Esophagus squamous epithelium (tissue), 5 donors: ENCODE measurements around the gene EGFL7. TPM values are rescaled to one million over a fixed set of nuclear protein-coding genes. Genes with fewer than 3 reads are reported as not detected.

Source experiments
- DNase-seq: peaks from one replicate; lab custom pipeline; 2025; lab: John Stamatoyannopoulos, UW
- H3K27ac ChIP-seq, 4 donors: fragments of 200-600 bp; sonication (generic); one replicate each; pipeline ENCODE4 v1.5.1; 2016 to 2019; ENCODE audit warnings: mild to moderate bottlenecking in 1 of 4
- H3K27me3 ChIP-seq, 4 donors: fragments of 200-600 bp; sonication (generic); 1 replicate in 3 of 4; 2 replicates in 1 of 4; pipeline versions ENCODE4 v1.5.1 to v1.6.0; 2017 to 2021; ENCODE audit warnings: antibody characterized with exemption in 1 of 4
- H3K36me3 ChIP-seq, 3 donors: fragments of 200-600 bp; sonication (generic); one replicate each; pipeline ENCODE4 v1.5.1; 2016 to 2019
- H3K4me1 ChIP-seq, 3 donors: fragments of 200-600 bp; sonication (generic); one replicate each; pipeline ENCODE4 v1.5.1; 2017 to 2019
- H3K4me3 ChIP-seq, 4 donors: fragments of 200-600 bp; sonication (generic); 1 replicate in 3 of 4; 2 replicates in 1 of 4; pipeline ENCODE4 v1.5.1; 2016 to 2019; ENCODE audit warnings: mild to moderate bottlenecking in 2 of 4, moderate library complexity in 1 of 4
- H3K9me3 ChIP-seq, 3 donors: fragments of 200-600 bp; sonication (generic); one replicate each; pipeline ENCODE4 v1.5.1; 2016 to 2019
- CTCF ChIP-seq, 6 experiments: fragments of 450-650 bp in 4 of 6; fragments of 200-600 bp in 2 of 6; sonication (generic) in 2 of 6; IDR thresholded peaks; one replicate each; pipeline ENCODE4 v1.5.1; 2016 to 2019; ENCODE audit warnings: antibody characterized with exemption in 6 of 6, mild to moderate bottlenecking in 4 of 6, moderate library complexity in 4 of 6
- POLR2A ChIP-seq, 4 donors: fragments of 450-650 bp; IDR thresholded peaks; one replicate each; pipeline ENCODE4 v1.6.1; 2017; ENCODE audit warnings: antibody characterized with exemption in 4 of 4, mild to moderate bottlenecking in 4 of 4, moderate library complexity in 3 of 4
- whole genome bisulfite sequencing, 2 donors: methylation state at CpG; one replicate each; pipeline ENCODE4 v1.1.5; 2018; 5-methylcytosine and 5-hydroxymethylcytosine counted together
- intact Hi-C: fragments of 100-400 bp; cut with DNase I; formaldehyde crosslinking; loops from one replicate; pipeline ENCODE4 v1.15.0; 2022
- total RNA-seq, 4 donors: library from RNA; depleted of rRNA; stranded (reverse); fragments of >200 nt; gene quantifications; one replicate each; pipeline ENCODE4 v1.1.0, GENCODE V29; 2016
- donor health status: DM: yes; HTN: yes; CAD: no.

EGFL7 gene
- total RNA-seq, 4 donors from 2014 or later = 5.2 to 41.2 (median 21.2) TPM

DNA sequence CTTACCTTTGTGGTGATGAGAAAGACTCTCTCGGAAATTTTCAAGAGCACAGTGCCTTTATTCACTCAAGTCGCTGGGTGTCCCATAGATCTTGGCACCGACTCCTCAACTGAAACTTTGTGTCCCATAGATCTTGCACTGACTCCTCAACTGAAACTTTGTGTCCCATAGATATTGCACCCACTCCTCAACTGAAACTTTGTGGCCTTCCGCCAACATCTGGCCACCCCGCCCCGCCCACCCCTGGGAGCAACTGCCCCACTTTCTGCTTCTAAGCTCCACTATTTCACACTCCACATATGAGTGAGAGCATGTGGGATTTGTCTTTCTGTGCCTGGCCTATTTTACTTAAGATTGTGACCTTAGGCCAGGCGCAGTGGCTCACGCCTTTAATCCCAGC lies 12.7 kb upstream of the EGFL7 start:
- Histone ChIP-seq H3K4me1 (peaks cover 8 to 63% (median 10%) of the 10 kb centered on the region in 3 donors), H3K9me3 (no peaks in the 10 kb centered on the region), H3K4me3 (no peak overlapping the region), H3K27ac (peak overlapping the region in 1 of 4 donors; percentile 13), H3K27me3 (peaks cover 0 to 50% (median 0%) of the 10 kb centered on the region in 4 donors), H3K36me3 (no peaks in the 10 kb centered on the region)
- WGBS, 2 donors = 85 to 96% methylated on average over 7 of the region's 8 CpGs
- no peak for DNase-seq
- no peak for TF ChIP-seq POLR2A (IDR thresholded peaks at IDR 0.05)
- TF ChIP-seq CTCF (IDR thresholded peaks at IDR 0.05) = no peak
- intact Hi-C loops = no loop called here

DNA sequence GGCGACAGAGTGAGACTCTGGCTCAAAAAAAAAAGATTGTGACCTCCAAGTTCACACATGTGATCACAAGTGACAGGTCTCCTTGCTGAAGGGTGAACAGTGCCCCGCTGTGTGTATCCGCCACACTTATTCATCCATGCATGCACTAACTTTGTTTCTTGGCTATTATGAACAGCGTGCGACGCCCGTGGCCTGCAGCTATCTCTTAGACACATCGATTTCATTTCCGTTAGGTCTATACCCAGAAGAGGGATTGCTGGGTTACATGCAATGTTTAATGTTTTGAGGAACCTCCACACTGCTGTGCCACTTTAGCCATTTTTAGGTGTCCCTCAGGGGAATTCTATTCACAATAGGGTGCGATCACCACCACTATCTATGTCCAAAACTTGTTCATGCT lies 12.1 kb upstream of the EGFL7 start:
- Histone ChIP-seq H3K4me3 (no peak overlapping the region), H3K4me1 (peaks cover 6 to 63% (median 8%) of the 10 kb centered on the region in 3 donors), H3K27me3 (peaks cover 0 to 50% (median 0%) of the 10 kb centered on the region in 4 donors), H3K9me3 (no peaks in the 10 kb centered on the region), H3K36me3 (no peaks in the 10 kb centered on the region), H3K27ac (no peak overlapping the region)
- no peak for DNase-seq
- intact Hi-C loops = no loop called here
- no peak for TF ChIP-seq CTCF (IDR thresholded peaks at IDR 0.05)
- TF ChIP-seq POLR2A (IDR thresholded peaks at IDR 0.05) = no peak
- WGBS, 2 donors = 56 to 66% methylated on average over 10 of the region's 10 CpGs

- no peak for TF ChIP-seq POLR2A (IDR thresholded peaks at IDR 0.05)
- TF ChIP-seq CTCF (IDR thresholded peaks at IDR 0.05) = no peak
- intact Hi-C loops = no loop called here
- Histone ChIP-seq H3K36me3 (no peaks in the 10 kb centered on the region), H3K27me3 (peaks cover 0 to 50% (median 0%) of the 10 kb centered on the region in 4 donors), H3K27ac (no peak overlapping the region), H3K4me3 (no peak overlapping the region), H3K9me3 (no peaks in the 10 kb centered on the region), H3K4me1 (peaks cover 0 to 63% (median 6%) of the 10 kb centered on the region in 3 donors)
- 60 to 69% methylated on average over 8 to 11 of the region's 11 CpGs for WGBS, 2 donors
- DNase-seq = no peak
These were observed 10.9 kb upstream of the EGFL7 start for GRCh38 chr9:136651860-136652259.

GRCh38 chr9:136653323-136654079 lies 9.2 kb upstream of the EGFL7 start:
- TF ChIP-seq CTCF (IDR thresholded peaks at IDR 0.05) (no peak), POLR2A (IDR thresholded peaks at IDR 0.05) (no peak)
- H3K4me1 ChIP-seq = peaks cover 0 to 66% (median 6%) of the 10 kb centered on the region in 3 donors
- H3K27ac ChIP-seq = peak overlapping the region in 2 of 4 donors; percentile 57 to 61
- peaks cover 0 to 54% (median 0%) of the 10 kb centered on the region in 4 donors for H3K27me3 ChIP-seq
- 43 to 69% methylated on average over 16 to 41 of the region's 43 CpGs for WGBS, 2 donors
- no peaks in the 10 kb centered on the region for H3K9me3 ChIP-seq
- no peaks in the 10 kb centered on the region for H3K36me3 ChIP-seq
- no peak overlapping the region for H3K4me3 ChIP-seq
- intact Hi-C loops = no loop called here
- no peak for DNase-seq

DNA sequence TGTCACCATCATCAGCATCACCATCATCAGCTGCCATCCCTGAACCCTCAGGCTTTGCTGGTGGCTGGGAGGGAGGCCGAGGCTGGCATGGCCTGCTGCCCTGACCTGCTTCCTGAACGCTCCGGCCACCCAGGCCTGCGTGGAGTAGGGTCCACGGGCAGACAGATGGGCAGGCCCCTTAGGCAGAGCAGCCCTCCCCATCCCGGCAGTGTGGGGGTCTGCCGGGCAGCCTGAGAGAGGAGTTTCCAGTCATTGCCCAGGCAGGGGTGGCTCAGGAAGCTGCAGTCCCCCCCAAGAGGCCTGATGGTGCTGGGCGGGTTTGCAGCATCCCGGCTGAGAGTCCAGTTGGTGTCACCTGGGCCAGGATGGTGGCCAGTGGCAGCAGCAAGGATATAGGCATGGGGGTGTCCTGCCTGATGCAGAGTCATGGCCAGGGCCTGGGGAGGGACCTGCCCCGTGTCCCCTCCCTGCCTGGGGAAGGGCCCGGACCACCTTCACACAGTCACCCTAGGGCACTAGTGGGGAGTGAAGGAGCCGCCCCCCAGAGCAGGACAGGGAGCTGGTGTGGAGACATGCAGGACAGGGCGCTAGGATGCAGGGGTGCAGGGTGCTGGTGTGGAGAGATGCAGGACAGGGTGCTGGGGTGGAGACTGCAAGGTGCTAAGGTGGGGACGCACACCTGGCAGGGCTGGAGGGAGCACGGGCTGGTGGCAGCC lies 7.7 kb upstream of the EGFL7 start:
- WGBS, 2 donors = 44 to 71% methylated on average over 3 to 4 of the region's 15 CpGs
- Histone ChIP-seq H3K27me3 (peaks cover 0 to 69% (median 2%) of the 10 kb centered on the region in 4 donors), H3K4me1 (peaks cover 0 to 68% (median 6%) of the 10 kb centered on the region in 3 donors), H3K36me3 (no peaks in the 10 kb centered on the region), H3K27ac (peak overlapping the region in 3 of 4 donors; percentile 34 to 82 (median 77)), H3K9me3 (no peaks in the 10 kb centered on the region), H3K4me3 (peak overlapping the region in 1 of 4 donors; percentile 28)
- intact Hi-C loops = no loop called here
- no peak for DNase-seq
- no peak for TF ChIP-seq POLR2A (IDR thresholded peaks at IDR 0.05)
- TF ChIP-seq CTCF (IDR thresholded peaks at IDR 0.05) = no peak
